HuH-7.5 (cell line): Measurements from ENCODE around the gene C1QTNF8.

ENCODE experiments used
- DNase-seq: peaks from one replicate; pipeline ENCODE4 v3.0.0; 2011; ENCODE audit warnings: low spot score

Gene C1QTNF8

GRCh38 chr16:1127971-1128715 lies 32.1 kb upstream of the C1QTNF8 start:
- DNase-seq = no peak

GRCh38 chr16:1127101-1127500 lies 31.1 kb upstream of the C1QTNF8 start:
- no peak for DNase-seq

DNA sequence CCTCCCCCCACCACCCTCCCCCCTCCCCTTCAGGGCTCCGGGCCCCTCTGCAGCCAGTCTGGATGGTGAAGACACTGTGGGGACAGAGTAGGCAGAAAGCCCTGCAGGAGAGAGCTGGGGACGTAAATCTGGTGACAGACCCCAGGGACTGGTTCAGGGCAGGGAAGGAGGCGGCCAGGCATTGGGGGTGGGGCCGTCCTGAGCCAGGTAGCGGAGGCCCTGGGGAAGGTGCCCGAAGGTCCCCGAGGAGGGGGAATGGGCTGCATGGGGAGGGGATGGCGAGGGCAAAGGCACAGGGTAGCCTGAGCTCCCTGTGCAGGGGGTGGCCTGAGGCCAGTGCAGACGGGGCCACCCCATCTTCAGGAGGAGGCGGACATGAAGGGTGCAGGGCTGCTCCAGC lies 30.5 kb upstream of the C1QTNF8 start:
- no peak for DNase-seq

DNA sequence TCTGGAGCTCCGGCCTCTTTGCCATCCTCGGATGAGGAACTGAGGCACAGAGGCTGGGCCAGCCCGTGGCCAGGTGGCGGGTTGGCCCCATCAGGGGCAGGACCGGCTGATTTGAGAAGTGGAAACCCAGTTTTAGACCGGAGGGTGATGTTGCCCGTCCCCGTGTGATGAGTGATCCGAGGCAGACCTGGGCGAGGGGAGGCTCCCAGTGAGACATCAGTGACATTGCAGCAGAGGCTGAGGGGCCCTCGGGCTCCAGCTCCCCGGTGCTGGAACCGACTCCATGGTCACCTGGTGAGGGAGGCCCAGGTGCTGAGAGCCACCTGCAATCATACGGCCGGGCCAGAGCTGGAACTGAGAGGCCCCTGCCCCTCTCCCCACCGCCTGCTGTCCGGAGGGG lies 30.0 kb upstream of the C1QTNF8 start:
- DNase-seq = no peak

- DNase-seq = no peak
Observed at GRCh38 chr16:1125471-1125870, 29.4 kb upstream of the C1QTNF8 start.

- DNase-seq = no peak
Observed at GRCh38 chr16:1124795-1125194, 28.8 kb upstream of the C1QTNF8 start.

DNA sequence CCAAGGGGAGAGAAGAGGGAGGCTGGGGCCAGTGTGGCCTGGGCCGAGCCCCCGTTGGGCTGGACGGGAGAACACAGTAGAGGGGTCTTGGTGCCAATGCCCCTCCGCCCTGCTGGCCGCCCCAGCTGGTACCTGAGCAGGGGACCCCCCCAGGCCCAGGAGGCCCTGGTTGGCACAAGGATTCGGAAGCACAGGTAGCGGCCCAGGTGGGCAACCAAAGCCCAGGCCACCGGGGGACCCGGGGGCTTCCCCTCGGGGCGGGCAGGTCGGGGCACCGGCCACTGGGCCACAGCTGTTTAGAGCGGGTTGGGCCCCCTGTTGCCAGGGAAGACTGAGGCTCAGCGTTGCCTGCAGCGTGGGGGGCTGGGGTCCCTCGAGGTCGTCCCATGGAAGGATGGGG lies 28.2 kb upstream of the C1QTNF8 start:
- no peak for DNase-seq

- DNase-seq = no peak
Observed at GRCh38 chr16:1123525-1124230, 27.6 kb upstream of the C1QTNF8 start.

DNA sequence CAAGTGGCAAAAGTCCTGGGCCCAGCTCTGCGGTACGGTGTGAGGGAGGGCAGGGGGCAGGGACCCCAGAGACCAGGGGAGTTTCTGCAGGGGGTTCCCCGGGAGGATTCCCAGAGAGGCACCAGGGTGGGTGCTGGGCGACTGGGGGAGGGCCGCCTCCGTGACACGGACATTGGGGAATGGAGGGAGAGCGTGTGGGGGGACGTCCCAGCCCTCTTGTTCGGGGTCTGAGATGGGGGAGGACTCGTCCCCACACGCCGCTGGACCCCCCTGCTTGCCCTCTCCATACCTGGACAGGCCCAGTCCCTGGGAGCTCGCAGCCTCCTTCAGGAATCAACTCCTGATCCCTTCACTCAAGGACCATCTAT lies 26.3 kb upstream of the C1QTNF8 start:
- DNase-seq = no peak

DNA sequence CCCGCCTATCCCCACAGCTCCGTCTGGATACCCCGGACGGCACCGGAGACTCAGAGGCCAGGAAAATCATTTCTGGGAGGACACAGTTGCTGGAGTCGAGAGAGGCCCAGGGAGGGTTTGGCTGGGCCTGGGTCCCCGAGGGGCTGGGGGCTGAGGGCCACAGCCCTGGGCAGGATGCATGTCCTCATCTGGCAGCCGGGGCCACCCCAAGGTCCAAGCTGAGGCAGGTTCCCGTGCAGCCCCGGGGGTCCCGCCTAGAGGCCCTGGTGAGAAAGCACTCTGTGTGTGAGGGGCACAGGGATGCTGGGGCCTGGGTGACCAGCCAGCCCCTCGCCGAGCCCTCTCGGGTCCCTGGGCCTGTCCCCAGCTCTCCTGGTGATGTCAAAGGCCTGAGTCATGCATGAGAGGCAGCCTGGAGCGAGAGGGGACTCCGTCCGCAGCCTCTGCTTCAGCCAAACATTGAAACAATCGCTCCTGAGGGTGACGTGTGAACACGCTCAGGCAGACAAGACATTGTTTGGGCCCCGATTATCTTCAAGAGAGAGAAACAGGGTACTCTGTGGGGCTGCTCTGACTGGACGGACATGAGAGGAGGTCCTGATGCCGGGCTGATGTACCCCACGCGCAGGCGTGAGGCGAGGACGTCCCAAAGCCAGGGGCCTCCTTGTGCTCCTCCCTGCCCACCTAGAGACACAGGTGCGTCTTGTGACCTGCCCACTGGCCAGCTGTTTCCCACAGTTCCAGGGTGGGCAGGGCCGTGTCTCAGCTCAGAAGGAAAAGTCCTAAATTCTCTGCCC lies 25.8 kb upstream of the C1QTNF8 start:
- no peak for DNase-seq

- DNase-seq = no peak
Observed at GRCh38 chr16:1121009-1121408, 25.0 kb upstream of the C1QTNF8 start.

GRCh38 chr16:1120577-1120941 lies 24.5 kb upstream of the C1QTNF8 start:
- DNase-seq = no peak

- no peak for DNase-seq
Observed at GRCh38 chr16:1119766-1120576, 23.9 kb upstream of the C1QTNF8 start.

GRCh38 chr16:1119129-1119528 lies 23.1 kb upstream of the C1QTNF8 start:
- no peak for DNase-seq

GRCh38 chr16:1117926-1118325 lies 21.9 kb upstream of the C1QTNF8 start:
- DNase-seq = no peak

DNA sequence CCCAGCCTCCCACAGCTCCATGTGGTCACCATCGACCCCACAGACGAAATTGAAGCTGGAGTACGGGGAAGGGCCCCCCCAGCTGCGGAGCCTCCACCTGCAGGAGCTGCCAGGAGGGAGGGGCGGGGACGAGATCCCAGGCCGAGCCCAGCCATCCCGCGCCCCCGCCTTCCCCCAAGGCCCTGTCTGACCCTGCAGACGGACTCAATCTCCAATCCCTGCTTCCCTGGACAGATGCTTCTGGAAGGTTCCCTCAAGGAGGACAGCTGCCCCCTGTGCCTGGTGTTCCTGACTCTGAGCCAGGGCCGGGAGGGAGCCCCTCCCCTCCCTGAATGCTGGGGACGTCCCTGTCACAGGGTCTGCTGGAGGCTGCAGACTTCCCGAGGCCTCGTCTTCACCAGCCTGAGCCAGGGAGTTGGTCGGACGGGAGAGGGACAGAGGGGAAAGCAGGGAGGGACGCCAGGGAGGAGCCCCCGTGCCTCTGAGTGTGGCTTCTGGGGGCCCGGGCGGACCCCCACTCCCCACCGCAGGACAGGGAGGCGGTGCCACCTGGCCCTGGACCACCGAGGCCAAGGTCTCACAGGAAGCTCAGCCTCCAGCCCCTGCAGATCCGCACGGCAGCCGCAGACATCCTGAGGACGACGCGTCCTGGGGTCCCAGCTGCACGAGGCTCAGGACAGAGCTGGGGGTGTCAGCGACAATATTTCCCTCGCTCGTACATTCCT lies 21.3 kb upstream of the C1QTNF8 start:
- DNase-seq = no peak

DNA sequence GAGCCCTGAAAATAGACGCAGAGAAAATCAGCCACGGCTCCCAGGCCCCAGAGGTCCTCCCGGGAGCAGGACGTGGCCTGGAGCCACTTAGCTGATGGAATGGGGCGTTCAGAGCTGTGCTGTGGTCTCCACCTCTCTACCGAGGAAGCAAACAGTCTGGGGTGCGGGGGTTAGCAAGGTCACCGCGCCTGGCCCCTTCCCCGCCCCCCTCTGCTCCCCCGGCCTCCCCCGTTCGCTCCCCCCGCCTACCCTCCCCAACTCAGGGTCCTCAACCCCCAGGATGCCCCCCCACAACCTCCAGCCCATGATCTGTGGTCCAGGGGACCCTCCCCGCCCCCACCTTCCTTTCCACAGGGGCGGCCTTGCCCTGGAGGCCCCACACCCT lies 20.6 kb upstream of the C1QTNF8 start:
- no peak for DNase-seq

DNA sequence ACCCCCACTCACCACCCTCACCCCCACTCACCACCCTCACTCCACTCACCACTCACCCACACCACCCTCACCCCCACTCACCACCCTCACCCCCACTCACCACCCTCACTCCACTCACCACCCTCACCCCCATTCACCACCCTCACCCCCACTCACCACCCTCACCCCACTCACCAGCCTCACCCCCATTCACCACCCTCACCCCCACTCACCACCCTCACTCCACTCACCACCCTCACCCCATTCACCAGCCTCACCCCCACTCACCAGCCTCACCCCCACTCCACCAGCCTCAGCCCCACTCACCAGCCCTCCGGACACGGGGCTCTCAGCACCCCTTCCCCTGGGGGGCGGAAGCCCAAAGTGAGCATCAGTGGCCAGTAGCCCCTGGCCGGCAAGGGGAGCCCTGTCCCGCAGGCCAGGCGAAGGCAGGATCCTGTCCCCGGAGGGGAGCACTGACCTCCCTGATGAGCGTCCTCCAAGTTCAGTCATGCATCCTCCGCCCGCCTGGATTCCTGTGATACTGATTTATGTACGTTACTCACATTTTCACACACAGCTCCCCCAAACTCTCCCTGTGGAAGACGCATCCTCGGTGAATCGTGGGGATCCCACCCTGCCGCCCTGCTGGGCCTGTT lies 18.0 kb upstream of the C1QTNF8 start:
- DNase-seq = no peak

GRCh38 chr16:1113489-1113888 lies 17.4 kb upstream of the C1QTNF8 start:
- no peak for DNase-seq

- no peak for DNase-seq
Observed at GRCh38 chr16:1112506-1113184, 16.6 kb upstream of the C1QTNF8 start.

GRCh38 chr16:1109648-1110047 lies 13.6 kb upstream of the C1QTNF8 start:
- DNase-seq = no peak
